Activated CD8-positive, alpha-beta memory T cell treated with anti-CD3 and anti-CD28 coated beads, Interleukin-2, amount 50 U/mL, for 4 hours (primary cell): ENCODE measurements around the gene FOXJ3.
"Not testable (repeated sequence)": the region's sequence is repeated elsewhere in the genome, so short reads cannot be mapped to it uniquely, and the experiment has no call there.

Experiments used
- DNase-seq: peaks from one replicate; pipeline ENCODE4 v3.0.0-alpha.2; 2020

FOXJ3 gene

DNA sequence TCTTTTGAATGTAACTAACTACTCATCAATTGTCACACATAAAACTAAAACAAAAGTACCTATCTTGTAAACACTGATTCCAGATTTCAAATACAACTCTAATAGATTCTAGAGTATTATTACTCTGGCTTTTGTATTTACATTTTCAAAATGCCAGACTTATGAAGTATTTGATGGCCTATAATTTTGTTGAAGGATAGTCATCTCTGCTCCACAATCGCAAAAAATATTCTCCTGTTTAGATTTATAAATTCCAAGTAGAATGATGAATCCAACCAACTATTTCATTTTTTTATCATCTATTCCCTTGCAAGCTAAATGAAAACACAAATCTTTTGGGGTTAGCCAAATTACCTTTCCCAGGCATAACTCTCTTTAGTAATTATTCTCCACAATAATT, 95.5 kb downstream of the FOXJ3 start:
- DNase-seq: no peak

- DNase-seq: no peak
These were observed 96.0 kb downstream of the FOXJ3 start for GRCh38 chr1:42239041-42239440.

DNA sequence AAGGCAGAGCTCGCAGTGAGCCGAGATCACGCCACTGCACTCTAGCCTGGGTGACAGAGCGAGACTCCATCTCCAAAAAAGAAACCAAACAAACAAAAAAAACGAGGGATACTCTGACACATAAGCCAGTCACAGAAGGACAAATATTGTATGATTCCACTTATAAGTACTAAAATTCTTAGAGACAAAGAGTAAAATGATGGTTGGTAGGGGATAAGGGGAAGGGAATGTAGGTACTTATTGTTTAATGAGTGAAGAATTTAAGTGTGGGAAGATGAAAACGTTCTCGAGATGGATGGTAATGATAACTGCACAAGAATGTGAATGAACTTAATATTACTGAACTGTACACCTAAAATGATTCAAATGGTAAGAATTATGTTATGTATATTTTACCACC, 103.8 kb downstream of the FOXJ3 start:
- no peak for DNase-seq

- no peak for DNase-seq
These were observed 106.1 kb downstream of the FOXJ3 start for GRCh38 chr1:42228938-42229337.

DNA sequence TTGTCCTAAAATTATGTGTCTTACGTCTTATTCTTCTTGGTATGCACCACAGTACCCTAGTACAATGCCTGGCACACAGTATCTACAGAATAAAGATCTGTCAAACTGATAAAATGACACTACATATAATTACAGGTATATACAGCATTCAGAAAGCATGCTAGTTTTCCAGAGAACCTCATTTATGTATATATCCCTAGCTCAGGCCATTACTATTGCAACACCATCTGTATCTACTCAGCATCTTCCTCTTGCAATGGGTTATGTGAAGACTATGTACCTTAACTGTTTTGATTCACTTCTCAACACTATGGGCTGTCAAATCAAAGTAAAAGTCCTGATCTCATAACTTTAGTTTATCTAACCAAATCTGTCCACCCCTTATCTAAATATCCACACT, 112.0 kb downstream of the FOXJ3 start:
- DNase-seq: no peak

- DNase-seq: no peak
These were observed 113.0 kb downstream of the FOXJ3 start for GRCh38 chr1:42221952-42222606.

- no peak for DNase-seq
These were observed 113.6 kb downstream of the FOXJ3 start for GRCh38 chr1:42221456-42221855.

DNA sequence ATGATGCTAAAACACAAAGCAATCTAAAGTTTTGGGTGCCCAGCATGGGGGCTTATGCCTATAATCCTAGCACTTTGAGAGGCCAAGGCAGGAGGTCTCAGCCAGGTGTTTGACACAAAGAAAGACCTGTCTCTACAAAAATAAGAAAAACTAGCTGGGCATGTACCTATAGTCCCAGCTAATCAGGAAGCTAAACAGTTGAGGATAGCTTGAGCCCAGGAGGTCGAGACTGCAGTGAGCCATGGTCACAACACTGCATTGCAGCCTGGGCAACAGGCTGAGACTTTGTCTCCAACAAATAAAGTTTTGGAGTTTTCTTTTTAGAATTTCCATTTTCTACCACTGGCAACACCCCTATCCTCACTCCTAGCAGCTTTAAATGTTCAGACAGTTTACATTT, 115.4 kb downstream of the FOXJ3 start:
- DNase-seq: no peak

- DNase-seq: no peak
These were observed 120.6 kb downstream of the FOXJ3 start for GRCh38 chr1:42214447-42214871.

DNA sequence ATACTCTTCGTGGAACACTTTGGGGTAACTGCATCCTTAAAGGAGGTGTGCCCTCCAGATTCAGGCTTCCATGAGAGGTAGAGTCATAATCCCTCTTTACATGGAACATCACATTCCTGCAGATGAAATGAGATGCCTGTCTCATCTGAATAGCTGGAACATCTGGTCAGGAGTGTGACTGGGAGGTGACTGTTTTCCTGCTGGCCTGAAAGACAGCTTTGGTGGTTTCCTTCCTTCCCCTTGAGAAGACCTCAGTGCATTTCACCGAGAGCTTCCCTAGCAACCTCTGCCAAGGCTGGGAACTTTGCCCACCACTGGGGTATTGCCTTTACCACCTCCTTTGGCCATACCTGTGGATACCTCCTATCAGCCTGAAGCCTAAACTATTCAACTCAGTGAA, 123.8 kb downstream of the FOXJ3 start:
- DNase-seq: no peak

GRCh38 chr1:42210421-42211133, 124.5 kb downstream of the FOXJ3 start:
- DNase-seq: no peak

DNA sequence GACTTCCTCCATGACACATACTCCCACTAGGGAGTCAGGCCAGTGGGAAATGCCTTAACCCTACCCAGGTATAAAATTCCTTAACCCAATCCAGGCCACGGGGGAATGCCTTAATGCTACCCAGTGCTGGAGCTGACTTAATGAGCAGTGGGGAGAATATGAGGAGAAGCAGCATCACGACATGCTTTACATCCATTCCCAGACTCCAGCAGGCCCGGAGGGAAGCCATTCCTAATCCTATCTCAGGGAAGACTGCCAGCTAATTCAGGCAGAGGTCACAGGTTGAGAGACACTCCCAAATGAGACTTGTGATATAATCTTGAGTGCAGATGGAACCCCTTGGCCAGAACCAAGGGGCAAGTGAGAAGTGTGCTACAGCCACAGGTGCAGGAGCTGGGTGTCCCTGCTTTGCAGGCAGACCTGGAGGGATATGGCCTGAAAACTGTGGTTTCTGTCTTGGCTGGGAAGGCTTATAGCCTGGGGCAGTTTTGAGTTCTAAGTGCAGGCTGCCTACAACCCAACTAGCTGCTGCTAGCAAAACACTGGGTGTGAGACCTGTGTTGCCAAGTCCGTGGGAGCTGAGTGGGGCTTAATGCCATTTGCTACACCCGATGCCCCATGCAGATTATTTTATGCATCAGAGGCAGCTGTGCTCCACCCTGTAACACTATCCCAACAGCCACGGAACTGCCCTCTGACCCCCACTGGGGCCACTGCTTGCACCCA, 125.3 kb downstream of the FOXJ3 start:
- no peak for DNase-seq

DNA sequence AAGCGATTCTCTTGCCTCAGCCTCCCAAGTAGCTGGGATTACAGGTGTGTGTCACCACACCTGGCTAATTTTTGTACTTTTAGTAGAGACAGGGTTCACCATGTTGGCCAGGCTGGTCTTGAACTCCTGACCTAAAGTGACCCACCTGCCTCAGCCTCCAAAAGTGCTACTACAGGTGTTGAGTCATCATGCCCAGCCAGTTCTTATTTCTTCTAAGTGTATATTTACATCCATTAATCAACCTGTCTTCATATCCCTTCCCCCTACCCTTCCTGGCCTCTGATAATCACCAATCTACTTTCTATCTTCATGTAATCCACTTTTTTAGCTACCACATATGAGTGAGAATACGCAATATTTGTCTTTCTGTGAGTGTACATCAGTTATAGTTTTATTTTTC, 128.1 kb downstream of the FOXJ3 start:
- not testable (repeated sequence) for DNase-seq

- no peak for DNase-seq
These were observed 128.9 kb downstream of the FOXJ3 start for GRCh38 chr1:42206164-42206563.

DNA sequence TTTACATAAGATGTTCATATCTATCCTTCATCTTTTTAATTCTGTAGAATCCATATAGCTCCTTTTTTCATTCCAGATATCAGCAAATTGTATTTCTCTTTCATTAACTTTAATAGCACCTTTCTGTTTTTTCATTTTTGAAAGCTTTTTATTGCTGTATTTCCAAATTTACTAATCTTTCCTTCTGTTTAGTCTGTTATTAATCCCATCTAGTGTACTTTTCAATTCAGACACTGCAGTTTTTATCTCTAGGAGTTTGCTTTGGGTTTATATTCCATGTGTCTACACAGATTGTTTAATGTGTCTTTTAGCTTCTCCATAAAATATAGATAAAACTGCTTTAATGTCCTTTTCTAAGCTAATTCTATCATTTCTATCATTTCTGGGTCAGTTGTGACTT, 133.0 kb downstream of the FOXJ3 start:
- no peak for DNase-seq

GRCh38 chr1:42198251-42198650, 136.8 kb downstream of the FOXJ3 start:
- DNase-seq: no peak

DNA sequence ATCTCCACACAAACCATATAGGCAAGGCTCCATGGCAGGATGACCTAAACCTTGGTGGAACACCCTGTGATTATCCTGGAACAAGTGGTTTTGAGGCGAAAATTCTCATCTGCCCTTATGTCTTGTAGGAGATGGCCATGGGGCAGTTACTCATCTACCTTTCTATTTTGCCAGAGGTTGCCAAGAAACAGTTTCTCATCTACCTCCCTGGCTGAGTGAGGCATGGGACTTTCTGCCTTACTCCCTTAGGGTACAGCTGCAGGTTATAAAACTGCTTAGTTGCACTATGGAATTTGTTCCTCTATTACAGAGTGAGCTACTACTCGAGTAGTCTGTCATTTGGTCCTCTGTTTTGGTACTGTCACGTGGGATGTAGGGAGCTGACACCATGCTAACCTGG, 139.2 kb downstream of the FOXJ3 start:
- DNase-seq: no peak

DNA sequence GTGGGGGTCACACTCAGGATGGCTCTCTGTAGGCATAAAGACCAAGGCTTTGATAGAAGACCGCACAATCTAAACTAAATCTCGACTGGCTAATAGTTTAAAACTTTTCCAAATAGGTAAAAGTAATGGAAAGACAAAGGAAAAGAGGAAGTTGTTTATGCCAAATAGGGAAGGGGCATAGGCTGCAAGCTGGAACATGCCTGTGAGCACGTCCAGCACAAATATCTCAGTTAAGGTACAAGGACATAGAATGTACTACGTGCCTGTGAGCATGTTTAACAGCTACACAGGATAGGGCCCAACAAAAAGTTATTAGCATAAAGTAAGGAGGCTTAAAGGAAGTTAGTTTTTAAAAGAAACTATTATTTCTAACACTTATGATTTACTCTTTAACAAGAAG, 142.9 kb downstream of the FOXJ3 start:
- no peak for DNase-seq

DNA sequence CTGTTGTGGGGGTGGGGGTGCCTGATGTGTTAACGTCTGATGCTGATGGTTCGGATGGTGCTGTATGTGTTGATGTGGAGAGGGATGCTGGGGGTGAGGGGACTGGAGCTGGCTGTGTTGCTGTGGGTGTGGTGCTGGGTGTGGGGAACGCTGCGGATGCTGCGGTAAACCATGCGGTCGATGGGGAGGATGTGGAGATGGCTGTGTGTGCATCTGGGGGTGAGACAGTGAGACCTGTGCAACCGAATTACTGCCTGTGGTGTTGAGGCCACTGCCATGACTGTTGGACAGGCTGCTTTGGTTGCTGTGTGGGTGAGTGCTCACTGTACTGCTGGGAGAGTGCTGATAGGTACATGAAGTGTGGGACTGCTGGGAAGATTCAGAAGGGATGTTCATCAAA, 143.7 kb downstream of the FOXJ3 start:
- no peak for DNase-seq

- no peak for DNase-seq
These were observed 144.8 kb downstream of the FOXJ3 start for GRCh38 chr1:42189931-42190853.

GRCh38 chr1:42186152-42186551, 148.9 kb downstream of the FOXJ3 start:
- DNase-seq: no peak

GRCh38 chr1:42184616-42185015, 150.4 kb downstream of the FOXJ3 start:
- no peak for DNase-seq

- DNase-seq: no peak
These were observed 151.1 kb downstream of the FOXJ3 start for GRCh38 chr1:42183957-42184268.
